ENCODE results near the gene PSMG4.

DNA sequence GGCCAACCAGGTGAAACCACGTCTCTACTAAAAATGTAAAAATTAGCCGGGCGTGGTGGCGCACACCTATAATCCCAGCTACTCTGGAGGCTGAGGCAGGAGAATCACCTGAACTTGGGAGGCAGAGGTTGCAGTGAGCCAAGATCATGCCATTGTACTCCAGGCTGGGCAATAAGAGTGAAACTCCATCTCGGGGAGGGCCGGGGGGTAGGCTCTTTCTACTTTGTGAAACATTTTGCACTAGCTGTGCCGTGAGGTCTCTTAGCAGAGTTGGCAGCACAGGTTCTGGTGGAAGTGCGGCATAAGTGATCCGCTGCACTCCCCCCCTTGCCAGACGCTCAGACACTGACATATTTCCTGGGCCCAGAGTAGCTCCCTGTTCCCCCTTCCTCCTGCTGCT, 24.5 kb downstream of the PSMG4 start:
- TF ChIP-seq CTCF (IDR thresholded peaks at IDR 0.05; ENCODE audit: low read depth, low read length) (no peak), POLR2A (IDR thresholded peaks at IDR 0.05; ENCODE audit: extremely low read depth, insufficient read length) (no peak), MYC (IDR thresholded peaks at IDR 0.05; ENCODE audit: low read depth, low read length) (no peak)
- TF ChIP-seq, protein P1, sequence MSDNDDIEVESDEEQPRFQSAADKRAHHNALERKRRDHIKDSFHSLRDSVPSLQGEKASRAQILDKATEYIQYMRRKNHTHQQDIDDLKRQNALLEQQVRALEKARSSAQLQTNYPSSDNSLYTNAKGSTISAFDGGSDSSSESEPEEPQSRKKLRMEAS (IDR thresholded peaks at IDR 0.05; ENCODE audit: low read depth, low read length): no peak

All from NB4 (cell line).